DMS153 (cell line): Measurements from ENCODE around the gene ING5.

Experiments
- DNase-seq: peaks from one replicate; lab custom pipeline; 2025; lab: John Stamatoyannopoulos, UW

ING5 gene

DNA sequence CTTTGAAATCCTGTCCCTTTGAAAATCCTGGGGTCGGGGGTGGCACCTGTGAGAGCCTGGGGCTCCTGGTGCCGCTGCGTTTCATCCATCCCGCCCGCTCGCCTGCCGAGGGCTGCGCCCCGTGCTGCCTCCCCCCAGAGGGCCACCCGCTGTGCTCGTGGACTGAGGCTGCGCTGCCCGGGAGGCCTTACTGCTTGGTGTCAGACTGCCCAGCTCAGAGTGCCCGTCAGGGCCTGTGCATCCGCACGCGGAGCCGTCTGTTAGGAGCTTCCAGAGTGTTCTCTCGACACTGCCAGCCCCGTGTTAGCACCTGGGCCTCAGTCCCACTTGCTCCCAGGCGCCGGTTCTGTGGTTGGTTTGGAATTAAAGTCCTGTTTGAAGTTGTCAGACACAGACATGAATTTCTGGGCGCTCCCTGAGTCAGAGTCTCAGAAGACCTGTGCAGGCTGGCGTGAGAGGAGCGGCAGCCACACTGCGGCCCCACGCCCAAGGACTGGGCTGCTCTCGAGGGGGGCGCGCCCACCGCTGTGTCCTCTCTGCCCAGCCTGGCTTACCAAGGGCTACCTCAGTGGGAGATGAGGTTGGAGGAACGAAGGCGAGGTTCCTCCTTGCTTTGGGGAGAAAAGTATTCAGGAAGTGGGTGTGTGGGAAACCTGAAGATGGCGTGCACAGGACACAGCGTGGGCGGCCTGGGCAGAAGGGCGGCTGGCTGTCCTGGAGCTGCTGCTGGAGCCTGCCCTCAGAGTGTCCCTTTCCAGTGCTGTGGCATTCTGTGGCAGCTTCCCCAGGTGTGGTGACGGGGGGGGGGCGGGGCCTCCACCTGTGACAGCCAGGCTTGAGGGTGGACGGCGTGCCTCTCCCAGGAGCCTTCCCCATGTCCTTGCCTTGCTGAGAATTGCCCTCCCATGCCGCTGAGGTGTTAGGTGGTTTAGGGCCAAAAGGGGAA lies 29.3 kb upstream of the ING5 start:
- DNase-seq: no peak

DNA sequence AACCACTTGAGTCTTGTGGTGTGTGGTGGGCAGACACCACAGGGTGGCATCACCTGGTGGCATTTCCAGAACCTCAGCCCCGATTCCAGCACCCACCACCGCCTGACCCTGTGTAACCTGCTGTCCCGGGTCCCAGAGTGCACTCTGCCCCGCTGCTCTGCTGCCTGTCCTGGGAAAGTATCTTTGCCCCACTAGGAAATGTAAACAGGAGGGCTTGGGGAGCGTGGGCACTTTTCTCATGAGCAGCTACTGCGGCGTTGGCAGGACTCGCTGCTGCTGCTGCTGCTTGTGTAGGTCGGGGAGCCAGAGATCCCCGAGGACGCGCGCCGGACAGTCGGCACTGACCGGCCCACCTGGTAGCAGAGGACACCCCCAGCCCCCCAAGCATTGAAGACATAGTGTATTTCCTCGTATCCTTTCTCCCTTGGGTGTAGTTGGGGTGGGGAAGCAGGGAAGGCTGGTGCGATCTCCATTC lies 28.6 kb upstream of the ING5 start:
- no peak for DNase-seq

DNA sequence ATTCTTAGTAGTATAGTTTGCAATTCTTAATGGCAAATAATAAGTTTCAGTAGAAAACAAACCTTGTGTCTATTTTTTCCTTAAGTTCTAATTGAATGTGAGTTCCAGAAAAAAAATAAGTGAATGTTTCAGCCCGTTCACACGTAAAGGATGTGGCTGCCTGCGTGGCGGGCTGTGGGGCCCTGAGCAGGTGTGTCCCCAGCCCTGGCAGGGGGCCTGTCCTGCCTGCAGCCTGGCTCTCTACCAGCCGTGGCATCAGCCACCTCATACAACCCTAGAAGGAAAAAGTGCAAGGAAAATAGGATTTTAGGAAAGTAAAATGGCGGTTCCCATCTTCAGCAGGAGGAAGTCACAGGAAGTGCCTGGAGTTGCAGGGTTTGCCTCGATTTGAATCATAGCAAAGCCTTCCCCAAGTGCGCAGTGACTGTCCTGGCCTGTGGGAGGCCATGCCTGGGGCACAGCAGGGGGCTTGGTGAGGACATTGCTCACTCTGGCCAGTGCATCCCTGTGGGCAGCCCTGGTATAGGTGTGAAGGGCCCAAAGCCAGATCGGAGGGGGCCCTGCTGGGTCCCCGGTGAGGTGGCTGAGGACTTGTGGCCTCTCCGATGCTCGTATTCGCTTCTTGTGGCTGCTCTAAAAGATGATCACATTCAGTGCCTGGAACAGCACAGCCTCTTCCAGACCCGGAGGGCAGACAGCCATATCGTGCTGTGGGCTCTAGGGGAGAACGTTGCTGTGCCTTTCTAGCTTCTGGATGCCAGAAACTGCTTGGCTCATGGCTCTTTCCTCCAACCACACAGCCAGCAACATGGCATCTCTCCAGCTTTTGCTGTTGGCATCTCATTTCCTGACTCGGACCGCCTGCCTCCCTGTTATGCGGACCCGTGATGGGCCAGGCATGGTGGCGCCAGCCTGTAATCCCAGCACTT lies 27.8 kb upstream of the ING5 start:
- no peak for DNase-seq

DNA sequence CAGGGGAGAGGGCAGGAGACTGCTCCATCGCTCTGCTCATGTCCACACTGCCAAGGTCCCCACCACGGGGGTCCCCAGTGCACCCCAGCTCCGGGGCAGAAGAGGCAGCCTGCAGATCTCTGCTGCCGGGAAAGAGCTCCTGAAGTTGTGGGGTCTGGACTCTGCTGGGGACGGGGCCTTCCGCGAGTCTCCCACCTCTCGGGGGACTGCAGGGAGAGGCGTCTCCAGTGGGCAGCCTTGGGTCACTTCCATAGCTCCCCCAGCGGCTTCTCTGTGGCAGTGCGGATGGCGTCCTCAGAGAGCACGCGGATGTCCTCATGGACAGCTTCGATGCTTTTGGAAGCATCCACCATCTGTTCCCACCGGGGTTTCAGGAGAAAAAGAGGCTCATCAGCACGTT lies 26.0 kb upstream of the ING5 start:
- DNase-seq: no peak

DNA sequence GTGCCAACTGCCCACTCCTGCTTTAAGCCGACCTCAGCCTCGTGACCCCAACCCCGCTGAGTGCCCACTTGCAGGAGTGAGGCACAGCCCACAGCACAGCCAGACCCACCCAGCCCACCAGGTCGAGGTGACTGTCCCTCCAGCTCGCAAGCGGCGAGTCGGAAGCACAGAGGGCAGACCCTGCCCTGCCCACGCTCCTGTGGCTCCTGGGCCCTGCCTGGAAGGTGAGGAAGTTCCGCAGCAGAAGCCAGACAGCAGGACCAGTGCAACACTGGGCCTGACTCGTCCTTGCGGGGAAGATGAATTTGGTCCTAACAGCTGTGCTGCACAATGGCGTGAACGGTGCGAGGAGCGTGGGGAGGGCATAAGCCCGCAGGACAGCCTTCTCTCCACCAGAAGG lies 25.2 kb upstream of the ING5 start:
- no peak for DNase-seq

DNA sequence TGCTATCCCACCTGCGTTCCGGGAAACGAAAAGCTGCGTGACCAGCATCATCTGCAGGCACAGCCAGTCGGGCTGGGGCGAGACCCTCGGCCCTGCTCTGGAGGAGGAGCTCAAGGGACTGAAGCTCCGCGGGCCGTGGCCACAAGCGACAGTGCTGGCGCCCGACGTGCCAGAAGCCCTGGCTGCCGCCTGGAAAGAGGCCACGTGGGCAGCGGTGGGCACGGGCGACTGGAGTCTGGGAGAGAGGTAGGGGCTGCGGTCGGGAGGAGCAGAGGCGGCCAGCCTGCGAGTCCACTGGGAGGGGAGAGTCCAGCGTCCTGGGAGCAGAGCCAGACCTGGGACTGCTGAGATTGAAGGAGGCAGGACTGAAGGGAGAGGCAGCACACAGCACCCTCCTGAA lies 24.4 kb upstream of the ING5 start:
- no peak for DNase-seq

DNA sequence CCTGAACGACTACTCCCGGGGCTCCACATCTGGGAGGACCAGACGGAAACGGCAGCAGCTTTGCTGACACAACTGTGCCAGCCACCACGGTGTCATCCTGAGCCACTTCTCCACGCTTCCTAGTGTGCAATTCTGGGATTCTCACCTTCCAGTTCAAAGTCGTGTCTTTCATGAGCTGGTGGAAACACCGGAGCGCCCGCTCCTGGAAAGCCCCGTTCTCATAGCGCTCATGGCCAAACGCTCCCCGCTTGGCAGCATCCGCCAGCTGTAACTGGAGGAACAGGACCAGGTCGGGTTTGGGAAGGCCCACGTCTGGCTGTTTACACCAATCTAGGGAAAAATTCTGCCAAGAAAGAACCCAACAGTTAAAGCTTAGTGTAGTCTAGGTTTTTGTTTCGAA lies 23.5 kb upstream of the ING5 start:
- DNase-seq: no peak

DNA sequence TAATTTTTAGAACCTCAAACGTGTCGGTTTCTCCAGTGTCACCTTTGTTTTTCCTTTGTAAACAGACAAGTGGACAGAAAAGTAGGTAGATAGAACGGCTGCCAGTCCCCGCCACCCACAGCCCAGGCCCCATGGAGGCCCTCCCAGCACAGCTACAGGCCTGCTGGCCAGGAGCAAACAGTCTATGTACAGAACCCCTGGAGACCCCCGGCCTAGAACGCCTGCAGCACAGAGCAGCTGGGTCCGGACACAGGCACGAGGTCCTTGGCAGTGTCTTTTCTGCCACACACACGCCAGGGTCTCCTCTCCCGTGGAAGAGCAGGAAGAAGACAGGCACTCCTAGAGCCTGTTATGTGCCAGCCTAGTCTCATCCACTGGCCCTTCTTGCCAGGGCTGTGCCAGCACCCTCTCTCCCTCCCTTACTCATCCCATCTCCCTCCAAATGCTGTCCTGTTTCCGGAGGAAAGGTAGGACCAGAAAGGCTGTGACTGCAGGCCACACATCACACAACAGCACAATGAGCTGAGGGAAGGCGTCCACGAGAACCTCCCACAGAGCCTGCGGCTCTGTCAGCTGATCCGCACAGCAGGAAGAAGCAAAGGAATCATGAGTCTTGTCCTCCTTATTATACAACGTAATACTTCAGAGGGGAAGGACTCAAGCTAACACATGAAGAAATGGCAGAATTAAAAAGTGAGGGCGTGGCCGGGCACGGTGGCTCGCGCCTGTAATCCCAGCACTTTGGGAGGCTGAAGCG lies 22.9 kb upstream of the ING5 start:
- DNase-seq: no peak

DNA sequence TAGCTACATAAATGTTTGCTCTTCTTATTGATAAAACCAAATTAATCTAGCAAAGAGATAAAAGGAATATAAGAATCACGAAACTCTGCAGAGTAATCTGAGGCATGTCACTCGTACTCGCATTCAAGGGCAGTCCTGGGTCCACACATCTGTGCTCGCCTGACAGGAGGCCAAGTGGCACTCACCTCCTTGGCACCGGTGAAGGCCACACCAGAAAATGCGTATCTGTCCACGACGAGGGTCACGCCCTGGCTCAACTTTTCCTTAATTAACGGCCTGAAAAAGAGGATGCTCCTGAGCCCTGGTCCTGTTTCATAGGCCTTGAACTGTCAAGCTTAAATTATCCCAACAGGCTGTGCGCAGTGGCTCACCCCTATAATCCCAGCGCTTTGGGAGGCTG lies 21.8 kb upstream of the ING5 start:
- DNase-seq: no peak

DNA sequence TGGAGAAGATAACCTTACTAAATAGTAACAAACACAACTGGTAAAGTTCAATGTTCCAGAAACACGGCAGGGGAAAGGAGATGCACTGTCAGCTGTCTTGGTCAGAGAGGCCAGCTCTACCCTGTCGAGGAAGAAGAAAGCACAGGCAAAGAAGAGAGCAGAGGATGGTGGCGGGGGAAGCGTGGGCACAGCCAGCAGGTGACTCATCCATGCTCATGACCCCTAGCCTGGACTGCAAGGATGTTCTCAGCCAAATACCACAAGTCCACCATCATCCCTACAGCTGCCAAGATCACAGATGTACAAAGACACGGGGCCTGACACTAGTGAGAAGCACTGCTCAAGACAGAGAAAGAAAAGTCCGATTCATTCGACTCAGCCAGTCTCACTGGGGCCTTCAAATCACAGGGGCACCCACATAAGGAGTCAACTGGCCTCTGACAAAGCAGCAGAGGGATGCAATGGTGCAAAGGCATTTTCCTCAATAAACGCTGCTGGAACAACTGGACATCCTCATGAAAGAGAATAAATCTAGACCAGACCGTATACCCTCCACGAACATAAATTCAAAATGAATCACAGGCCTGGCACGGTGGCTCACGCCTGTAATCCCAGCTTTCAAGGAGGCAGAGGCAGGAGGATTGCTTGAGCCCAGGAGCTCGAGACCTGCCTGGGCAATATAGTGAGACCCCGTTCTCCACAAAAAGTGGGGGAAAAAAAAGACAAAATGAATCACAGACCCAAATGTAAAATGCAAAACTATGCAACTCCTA lies 20.8 kb upstream of the ING5 start:
- no peak for DNase-seq

DNA sequence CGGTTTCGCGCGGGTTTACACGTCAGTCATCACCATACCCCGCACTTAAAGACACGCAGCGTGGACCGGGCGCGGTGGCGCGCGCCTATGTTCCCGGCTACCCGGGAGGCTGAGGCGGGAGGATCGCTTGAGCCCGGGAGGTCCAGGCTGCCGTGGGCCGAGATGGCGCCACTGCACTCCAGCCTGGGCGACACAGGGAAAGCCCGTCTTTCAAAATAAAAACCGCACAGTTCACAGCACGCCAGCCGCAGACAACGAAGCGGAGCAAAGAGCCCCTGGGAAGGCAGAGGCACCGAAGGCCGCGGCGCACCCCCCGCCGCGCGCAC lies 15.6 kb upstream of the ING5 start:
- no peak for DNase-seq

DNA sequence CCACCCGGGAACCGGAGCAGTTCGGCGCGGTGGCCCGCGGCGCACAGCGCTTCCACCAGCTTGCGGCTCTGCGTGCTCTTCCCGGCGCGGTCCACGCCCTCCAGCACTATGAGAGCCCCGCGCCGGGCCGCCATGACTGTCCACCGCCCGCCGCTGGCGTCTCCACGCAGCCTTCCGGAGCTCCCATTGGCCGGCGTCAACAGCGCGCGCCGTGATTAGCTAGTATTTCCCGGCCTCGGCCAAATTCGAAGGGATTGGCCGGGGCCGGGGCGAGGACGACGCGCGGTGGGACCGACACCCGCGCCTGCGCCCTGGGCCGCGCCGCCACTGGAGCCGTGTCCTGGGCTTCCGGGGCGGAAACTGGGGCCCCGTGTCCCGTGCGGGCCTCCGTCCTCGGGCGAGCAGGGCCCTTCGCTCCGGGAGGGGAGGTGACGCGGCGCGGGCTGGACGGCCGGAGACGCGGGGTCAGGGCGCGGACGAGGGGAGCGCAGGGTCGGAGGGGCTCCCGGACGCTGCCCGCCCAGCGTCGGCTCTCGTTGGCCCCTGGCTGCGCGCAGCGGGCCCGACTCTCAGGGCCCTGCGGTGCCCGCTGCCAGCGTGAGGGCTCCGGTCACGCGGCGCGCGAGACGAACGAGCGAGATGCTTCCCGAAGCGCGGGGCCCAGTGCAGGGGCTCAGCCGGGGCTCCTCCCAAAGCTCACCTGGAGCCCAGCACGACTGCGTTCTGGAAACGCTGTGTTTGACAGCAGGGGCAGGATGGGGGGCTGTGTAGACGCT lies 15.0 kb upstream of the ING5 start, which contains the start of gene DTYMK:
TSS of gene DTYMK (minus strand) at position 166 of the 776 bp plus-strand sequence. CDS start at position 134, 32 bp downstream.
- peak; percentile 84 for DNase-seq

DNA sequence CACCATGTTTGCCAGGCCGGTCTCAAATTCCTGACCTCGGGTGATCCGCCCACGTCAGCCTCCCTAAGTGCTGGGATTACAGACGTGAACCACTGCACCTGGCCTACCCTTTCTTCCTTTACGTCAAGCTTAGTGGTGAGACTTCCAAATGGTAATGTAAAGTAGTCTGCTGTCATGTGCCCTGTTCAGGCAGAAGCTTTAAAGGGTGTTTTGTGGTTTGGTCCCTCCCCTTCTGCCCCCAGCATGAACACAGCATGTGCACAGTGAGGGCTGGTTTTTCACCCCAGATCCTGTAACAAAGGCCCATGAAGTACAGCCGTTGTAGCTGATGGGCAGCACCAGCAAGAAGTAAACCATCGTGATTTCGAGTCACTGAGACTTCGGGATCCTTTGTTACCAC lies 12.5 kb upstream of the ING5 start:
- DNase-seq: no peak

DNA sequence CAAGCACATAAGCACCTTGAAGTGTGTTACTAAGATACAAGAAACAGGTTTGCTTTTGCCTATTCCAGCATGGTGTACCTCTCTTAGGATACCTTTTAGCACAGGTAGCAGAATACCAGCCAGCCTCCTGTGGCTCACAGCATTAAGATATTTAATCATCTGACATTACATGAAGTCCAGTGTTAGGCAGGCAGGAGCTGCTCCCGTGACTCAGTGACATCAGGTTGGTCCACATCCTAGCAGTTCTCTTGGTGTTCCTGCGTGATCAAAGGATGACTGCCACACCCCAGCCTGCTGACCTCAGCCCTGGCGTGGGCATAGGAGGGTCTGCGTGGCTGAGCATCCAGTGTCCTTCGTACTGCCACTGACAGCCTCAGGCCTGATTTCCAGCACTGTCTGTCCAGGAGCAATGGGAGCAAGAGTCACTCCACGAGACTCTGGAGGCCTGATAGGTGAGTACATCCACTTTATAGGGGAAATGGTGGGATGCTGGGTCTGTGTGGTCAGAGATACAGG lies 11.6 kb upstream of the ING5 start:
- DNase-seq: no peak

DNA sequence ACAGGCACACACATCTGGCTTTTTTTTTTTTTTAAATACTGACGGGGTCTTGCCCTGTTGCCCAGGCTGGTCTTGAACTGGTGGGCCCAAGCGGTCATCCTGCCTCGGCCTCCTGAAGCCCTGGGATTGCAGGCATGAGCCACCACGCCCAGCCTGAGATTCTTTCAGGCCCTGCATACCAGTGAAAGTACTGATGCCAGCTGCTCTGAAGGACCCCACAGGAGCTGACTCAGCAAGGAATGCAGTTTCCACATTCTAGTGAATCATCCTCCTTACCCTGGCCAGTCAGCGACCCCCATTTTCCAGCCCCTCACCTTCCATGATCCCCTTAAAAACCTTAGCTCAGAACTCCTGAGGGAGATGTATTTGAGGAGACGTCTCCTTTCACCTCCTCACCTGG lies 9.4 kb upstream of the ING5 start:
- no peak for DNase-seq

DNA sequence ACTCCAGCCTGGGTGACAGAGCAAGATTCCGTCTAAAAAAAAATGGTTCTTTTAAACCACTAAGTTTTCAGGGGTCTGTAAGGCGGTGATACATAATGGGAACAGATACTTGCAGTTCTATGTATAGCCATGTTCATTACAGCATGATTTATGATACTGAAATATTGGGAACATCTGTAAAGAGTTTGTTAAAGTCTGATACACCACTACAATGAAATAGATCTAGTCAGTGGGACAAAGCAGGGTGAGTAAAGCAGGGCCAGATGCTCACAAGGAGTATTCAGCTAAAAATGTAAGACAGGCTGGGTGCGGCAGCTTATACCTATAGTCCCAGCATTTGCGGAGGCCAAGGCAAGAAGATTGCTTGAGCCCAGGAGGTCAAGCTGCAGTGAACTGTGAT lies 6.2 kb upstream of the ING5 start:
- no peak for DNase-seq

DNA sequence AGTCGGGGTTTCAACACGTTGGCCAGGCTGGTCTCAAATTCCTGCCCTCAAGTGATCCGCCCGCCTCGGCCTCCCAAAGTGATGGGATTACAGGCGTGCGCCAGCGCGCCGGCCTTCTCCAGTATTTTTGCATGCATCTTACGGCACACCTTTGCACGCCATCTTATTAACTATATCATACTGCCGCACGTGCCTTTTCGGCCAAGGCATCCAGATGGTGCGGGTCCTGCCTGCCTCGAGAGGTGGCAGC lies 765 bp upstream of the ING5 start:
- peak; percentile 86 for DNase-seq

DNA sequence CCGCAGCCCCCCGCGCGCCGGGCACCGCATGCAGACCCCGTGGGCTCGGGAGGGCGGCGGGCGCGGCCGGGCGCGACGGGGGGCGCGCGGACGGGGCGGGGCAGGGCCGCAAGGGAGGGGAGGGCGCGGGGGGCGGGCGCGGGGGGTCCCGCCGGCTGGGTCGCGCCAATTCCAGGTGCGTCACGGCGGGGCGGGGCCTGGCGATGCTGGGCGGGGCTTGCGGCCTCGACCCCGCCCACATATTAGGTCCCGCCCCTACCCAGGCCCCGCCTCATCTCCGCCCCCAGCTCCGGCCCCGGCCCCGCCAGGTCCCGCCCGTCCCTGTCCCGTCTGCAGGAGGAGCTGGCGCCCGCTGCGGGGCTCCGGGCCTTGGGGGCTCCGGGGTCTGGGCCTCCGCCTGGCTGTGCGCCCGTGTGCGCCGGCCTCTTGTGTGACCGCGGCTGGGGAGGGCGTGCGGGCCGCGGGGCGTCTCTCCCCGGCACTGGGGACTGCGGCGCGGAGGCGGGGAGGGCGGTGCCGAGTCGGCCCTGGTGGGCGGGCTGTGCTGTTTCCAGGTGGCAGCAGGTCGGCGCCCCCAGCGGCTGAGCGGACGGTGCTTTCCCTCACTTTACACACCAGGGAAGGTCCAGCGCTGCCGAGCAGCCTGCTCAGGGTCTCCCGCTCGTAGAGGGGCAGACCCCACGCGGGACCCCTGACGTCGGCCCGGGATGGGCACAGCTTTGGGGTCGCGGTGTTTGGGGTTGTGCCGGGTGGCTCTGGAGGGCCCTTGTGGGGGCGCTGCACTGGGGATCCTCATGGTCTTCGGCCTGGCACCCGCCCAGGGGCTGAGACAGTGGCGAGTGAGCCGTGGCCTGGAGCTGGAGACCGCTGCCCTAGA lies 554 bp downstream of the ING5 start:
- DNase-seq: peak; percentile 60

DNA sequence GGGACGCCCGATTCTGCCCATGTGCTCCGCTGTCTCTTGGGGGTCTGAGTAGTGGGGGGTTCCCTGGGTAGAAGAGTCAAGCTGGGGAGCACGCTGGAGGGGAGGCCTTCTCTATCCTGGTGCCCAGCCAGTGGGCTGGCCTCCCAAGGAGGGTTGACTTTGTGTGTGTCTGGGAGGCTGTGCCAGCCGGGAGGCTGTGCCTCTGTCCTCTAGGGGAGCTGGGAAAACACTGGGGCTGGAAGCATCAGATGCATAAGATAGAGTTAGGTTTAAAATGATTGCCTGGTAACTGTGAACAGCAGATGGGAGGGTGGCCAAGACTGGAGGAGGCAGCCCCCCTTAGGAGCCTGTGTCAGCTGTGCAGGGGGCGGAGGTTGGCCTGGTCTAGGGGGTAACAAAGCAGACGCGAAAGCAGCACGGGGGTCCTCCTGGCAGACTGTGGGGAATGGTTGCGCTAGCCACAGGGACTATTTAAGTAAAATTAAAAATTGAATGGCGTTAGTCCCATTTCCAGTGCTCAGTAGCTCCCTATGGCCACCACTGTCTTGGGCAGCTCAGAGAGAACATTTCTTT lies 1.3 kb downstream of the ING5 start:
- DNase-seq: no peak
